GM12872 (cell line): Measurements from ENCODE around the gene LARP1.

Source experiments
- CTCF ChIP-seq: IDR thresholded peaks from 3 replicates; pipeline ENCODE4 v1.5.1; 2011; ENCODE audit warnings: low read depth, mild to moderate bottlenecking, low read length, moderate library complexity; ENCODE audit not compliant: insufficient read depth

LARP1 gene

GRCh38 chr5:154761046-154761736, 6.0 kb downstream of the LARP1 start:
- TF ChIP-seq CTCF, result no peak

- no peak for TF ChIP-seq CTCF
Measured at GRCh38 chr5:154762261-154762660, 7.1 kb downstream of the LARP1 start.

- TF ChIP-seq CTCF, result no peak
Measured at GRCh38 chr5:154762700-154763099, 7.5 kb downstream of the LARP1 start.

GRCh38 chr5:154764967-154765366, 9.8 kb downstream of the LARP1 start:
- no peak for TF ChIP-seq CTCF

GRCh38 chr5:154765396-154765925, 10.3 kb downstream of the LARP1 start:
- no peak for TF ChIP-seq CTCF

GRCh38 chr5:154766558-154767281, 11.5 kb downstream of the LARP1 start:
- TF ChIP-seq CTCF, result no peak

GRCh38 chr5:154767576-154767975, 12.4 kb downstream of the LARP1 start:
- no peak for TF ChIP-seq CTCF
